ENCODE results near the gene PLK4. TPM values are rescaled to one million over a fixed set of nuclear protein-coding genes. Genes with fewer than 3 reads are reported as not detected.

PLK4 gene
- total and polyA plus RNA-seq, 2 donors: 3.0 to 33.2 TPM

- Histone ChIP-seq H3K4me3 (ENCODE audit: low read length in 2 of 2) (no peak overlapping the region), H3K9me3 (ENCODE audit: control insufficient read depth in 2 of 2, insufficient read depth in 1 of 2, low read length in 1 of 2) (peaks cover 0 to 8% of the 10 kb centered on the region in 2 donors), H3K27ac (ENCODE audit: low read depth in 1 of 2, low read length in 1 of 2) (no peak overlapping the region), H3K27me3 (ENCODE audit: control insufficient read depth in 2 of 2, insufficient read depth in 1 of 2, low read length in 1 of 2) (no peaks in the 10 kb centered on the region), H3K4me1 (ENCODE audit: control insufficient read depth in 2 of 2, insufficient read depth in 2 of 2, low read length in 2 of 2) (no peaks in the 10 kb centered on the region), H3K36me3 (ENCODE audit: control insufficient read depth in 2 of 2, insufficient read depth in 2 of 2, low read length in 1 of 2) (no peaks in the 10 kb centered on the region)
- 56% methylated on average over 1 of the region's 1 CpG for WGBS
- no peak for DNase-seq (ENCODE audit: low read depth in 6 of 9, low spot score in 9 of 9)
These were observed 28.0 kb upstream of the PLK4 start for GRCh38 chr4:127852661-127853060.

GRCh38 chr4:127856196-127856812 is 24.4 kb upstream of the PLK4 start:
- Histone ChIP-seq H3K4me3 (ENCODE audit: low read length in 2 of 2) (no peak overlapping the region), H3K27ac (ENCODE audit: low read depth in 1 of 2, low read length in 1 of 2) (no peak overlapping the region), H3K9me3 (ENCODE audit: control insufficient read depth in 2 of 2, insufficient read depth in 1 of 2, low read length in 1 of 2) (peaks cover 0 to 4% of the 10 kb centered on the region in 2 donors), H3K27me3 (ENCODE audit: control insufficient read depth in 2 of 2, insufficient read depth in 1 of 2, low read length in 1 of 2) (no peaks in the 10 kb centered on the region), H3K36me3 (ENCODE audit: control insufficient read depth in 2 of 2, insufficient read depth in 2 of 2, low read length in 1 of 2) (no peaks in the 10 kb centered on the region), H3K4me1 (ENCODE audit: control insufficient read depth in 2 of 2, insufficient read depth in 2 of 2, low read length in 2 of 2) (no peaks in the 10 kb centered on the region)
- no peak for DNase-seq (ENCODE audit: low read depth in 6 of 9, low spot score in 9 of 9)

- no peaks in the 10 kb centered on the region for H3K36me3 ChIP-seq (ENCODE audit: control insufficient read depth in 2 of 2, insufficient read depth in 2 of 2, low read length in 1 of 2)
- DNase-seq (ENCODE audit: low read depth in 6 of 9, low spot score in 9 of 9): no peak
- no peaks in the 10 kb centered on the region for H3K27me3 ChIP-seq (ENCODE audit: control insufficient read depth in 2 of 2, insufficient read depth in 1 of 2, low read length in 1 of 2)
- H3K4me3 ChIP-seq (ENCODE audit: low read length in 2 of 2): no peak overlapping the region
- no peak overlapping the region for H3K27ac ChIP-seq (ENCODE audit: low read depth in 1 of 2, low read length in 1 of 2)
- peaks cover 0 to 4% of the 10 kb centered on the region in 2 donors for H3K9me3 ChIP-seq (ENCODE audit: control insufficient read depth in 2 of 2, insufficient read depth in 1 of 2, low read length in 1 of 2)
- H3K4me1 ChIP-seq (ENCODE audit: control insufficient read depth in 2 of 2, insufficient read depth in 2 of 2, low read length in 2 of 2): no peaks in the 10 kb centered on the region
- 91% methylated on average over 4 of the region's 4 CpGs for WGBS
These were observed 23.8 kb upstream of the PLK4 start for GRCh38 chr4:127856813-127857447.

GRCh38 chr4:127857641-127858040 is 23.1 kb upstream of the PLK4 start:
- Histone ChIP-seq H3K27me3 (ENCODE audit: control insufficient read depth in 2 of 2, insufficient read depth in 1 of 2, low read length in 1 of 2) (no peaks in the 10 kb centered on the region), H3K36me3 (ENCODE audit: control insufficient read depth in 2 of 2, insufficient read depth in 2 of 2, low read length in 1 of 2) (no peaks in the 10 kb centered on the region), H3K9me3 (ENCODE audit: control insufficient read depth in 2 of 2, insufficient read depth in 1 of 2, low read length in 1 of 2) (peaks cover 0 to 4% of the 10 kb centered on the region in 2 donors), H3K4me3 (ENCODE audit: low read length in 2 of 2) (no peak overlapping the region), H3K4me1 (ENCODE audit: control insufficient read depth in 2 of 2, insufficient read depth in 2 of 2, low read length in 2 of 2) (no peaks in the 10 kb centered on the region), H3K27ac (ENCODE audit: low read depth in 1 of 2, low read length in 1 of 2) (no peak overlapping the region)
- 96% methylated on average over 1 of the region's 1 CpG for whole genome bisulfite sequencing
- no peak for DNase-seq (ENCODE audit: low read depth in 6 of 9, low spot score in 9 of 9)

- no peaks in the 10 kb centered on the region for H3K36me3 ChIP-seq (ENCODE audit: control insufficient read depth in 2 of 2, insufficient read depth in 2 of 2, low read length in 1 of 2)
- no peaks in the 10 kb centered on the region for H3K4me1 ChIP-seq (ENCODE audit: control insufficient read depth in 2 of 2, insufficient read depth in 2 of 2, low read length in 2 of 2)
- WGBS: 98% methylated on average over 2 of the region's 2 CpGs
- no peak overlapping the region for H3K27ac ChIP-seq (ENCODE audit: low read depth in 1 of 2, low read length in 1 of 2)
- H3K27me3 ChIP-seq (ENCODE audit: control insufficient read depth in 2 of 2, insufficient read depth in 1 of 2, low read length in 1 of 2): no peaks in the 10 kb centered on the region
- no peaks in the 10 kb centered on the region for H3K9me3 ChIP-seq (ENCODE audit: control insufficient read depth in 2 of 2, insufficient read depth in 1 of 2, low read length in 1 of 2)
- no peak for DNase-seq (ENCODE audit: low read depth in 6 of 9, low spot score in 9 of 9)
- H3K4me3 ChIP-seq (ENCODE audit: low read length in 2 of 2): no peak overlapping the region
These were observed 12.5 kb upstream of the PLK4 start for GRCh38 chr4:127868196-127868595.

GRCh38 chr4:127870281-127870680 is 10.4 kb upstream of the PLK4 start:
- no peak overlapping the region for H3K4me3 ChIP-seq (ENCODE audit: low read length in 2 of 2)
- H3K27ac ChIP-seq (ENCODE audit: low read depth in 1 of 2, low read length in 1 of 2): no peak overlapping the region
- H3K27me3 ChIP-seq (ENCODE audit: control insufficient read depth in 2 of 2, insufficient read depth in 1 of 2, low read length in 1 of 2): no peaks in the 10 kb centered on the region
- DNase-seq (ENCODE audit: low read depth in 6 of 9, low spot score in 9 of 9): no peak
- H3K4me1 ChIP-seq (ENCODE audit: control insufficient read depth in 2 of 2, insufficient read depth in 2 of 2, low read length in 2 of 2): no peaks in the 10 kb centered on the region
- H3K36me3 ChIP-seq (ENCODE audit: control insufficient read depth in 2 of 2, insufficient read depth in 2 of 2, low read length in 1 of 2): no peaks in the 10 kb centered on the region
- H3K9me3 ChIP-seq (ENCODE audit: control insufficient read depth in 2 of 2, insufficient read depth in 1 of 2, low read length in 1 of 2): no peaks in the 10 kb centered on the region

- no peak for DNase-seq (ENCODE audit: low read depth in 6 of 9, low spot score in 9 of 9)
- no peak overlapping the region for H3K27ac ChIP-seq (ENCODE audit: low read depth in 1 of 2, low read length in 1 of 2)
- WGBS: 88% methylated on average over 3 of the region's 3 CpGs
- H3K36me3 ChIP-seq (ENCODE audit: control insufficient read depth in 2 of 2, insufficient read depth in 2 of 2, low read length in 1 of 2): no peaks in the 10 kb centered on the region
- no peaks in the 10 kb centered on the region for H3K9me3 ChIP-seq (ENCODE audit: control insufficient read depth in 2 of 2, insufficient read depth in 1 of 2, low read length in 1 of 2)
- no peaks in the 10 kb centered on the region for H3K27me3 ChIP-seq (ENCODE audit: control insufficient read depth in 2 of 2, insufficient read depth in 1 of 2, low read length in 1 of 2)
- H3K4me1 ChIP-seq (ENCODE audit: control insufficient read depth in 2 of 2, insufficient read depth in 2 of 2, low read length in 2 of 2): no peaks in the 10 kb centered on the region
- no peak overlapping the region for H3K4me3 ChIP-seq (ENCODE audit: low read length in 2 of 2)
These were observed 10.0 kb upstream of the PLK4 start for GRCh38 chr4:127870688-127871087.

GRCh38 chr4:127875791-127876190 is 4.9 kb upstream of the PLK4 start:
- Histone ChIP-seq H3K9me3 (ENCODE audit: control insufficient read depth in 2 of 2, insufficient read depth in 1 of 2, low read length in 1 of 2) (no peaks in the 10 kb centered on the region), H3K27ac (ENCODE audit: low read depth in 1 of 2, low read length in 1 of 2) (no peak overlapping the region), H3K4me1 (ENCODE audit: control insufficient read depth in 2 of 2, insufficient read depth in 2 of 2, low read length in 2 of 2) (peaks cover 0 to 3% of the 10 kb centered on the region in 2 donors), H3K27me3 (ENCODE audit: control insufficient read depth in 2 of 2, insufficient read depth in 1 of 2, low read length in 1 of 2) (no peaks in the 10 kb centered on the region), H3K4me3 (ENCODE audit: low read length in 2 of 2) (no peak overlapping the region), H3K36me3 (ENCODE audit: control insufficient read depth in 2 of 2, insufficient read depth in 2 of 2, low read length in 1 of 2) (no peaks in the 10 kb centered on the region)
- DNase-seq (ENCODE audit: low read depth in 6 of 9, low spot score in 9 of 9): no peak

GRCh38 chr4:127881563-127881864 is 821 bp downstream of the PLK4 start:
- H3K4me1 ChIP-seq (ENCODE audit: control insufficient read depth in 2 of 2, insufficient read depth in 2 of 2, low read length in 2 of 2): peaks cover 4 to 12% of the 10 kb centered on the region in 2 donors
- H3K4me3 ChIP-seq (ENCODE audit: low read length in 2 of 2): peak overlapping the region; percentile 83 to 95
- H3K9me3 ChIP-seq (ENCODE audit: control insufficient read depth in 2 of 2, insufficient read depth in 1 of 2, low read length in 1 of 2): no peaks in the 10 kb centered on the region
- H3K36me3 ChIP-seq (ENCODE audit: control insufficient read depth in 2 of 2, insufficient read depth in 2 of 2, low read length in 1 of 2): peaks cover 0 to 19% of the 10 kb centered on the region in 2 donors
- DNase-seq (ENCODE audit: low read depth in 6 of 9, low spot score in 9 of 9): peak in 1 of 9 donors; percentile 11
- no peaks in the 10 kb centered on the region for H3K27me3 ChIP-seq (ENCODE audit: control insufficient read depth in 2 of 2, insufficient read depth in 1 of 2, low read length in 1 of 2)
- peak overlapping the region in 1 of 2 donors; percentile 86 for H3K27ac ChIP-seq (ENCODE audit: low read depth in 1 of 2, low read length in 1 of 2)
- WGBS: 2% methylated on average over 7 of the region's 7 CpGs
